H9 (cell line): Measurements from ENCODE around the gene PBX1. TPM values are rescaled to one million over a fixed set of nuclear protein-coding genes. Genes with fewer than 3 reads are reported as not detected.

Source experiments
- DNase-seq: peaks from one replicate; pipeline ENCODE4 v3.0.0-alpha.2; 2017
- H2AFZ ChIP-seq: one replicate; pipeline ENCODE4 v1.6.1; 2013; ENCODE audit warnings: mild to moderate bottlenecking, low read length, control low read depth, moderate library complexity
- H2AK5ac ChIP-seq: 2 replicates; pipeline ENCODE4 v1.6.1; 2013; ENCODE audit warnings: low read length, control low read depth, mixed read lengths; ENCODE audit not compliant: insufficient read length
- H2BK120ac ChIP-seq: one replicate; pipeline ENCODE4 v1.6.1; 2013; ENCODE audit warnings: low read depth, mild to moderate bottlenecking, low read length, control low read depth, inconsistent platforms; ENCODE audit not compliant: poor library complexity, severe bottlenecking
- H2BK12ac ChIP-seq: 2 replicates; pipeline ENCODE4 v1.6.1; 2013; ENCODE audit warnings: low read length, control low read depth, mixed read lengths, low read depth; ENCODE audit not compliant: insufficient read length
- H2BK15ac ChIP-seq: 2 replicates; pipeline ENCODE4 v1.6.1; 2013; ENCODE audit warnings: low read depth, low read length, control low read depth
- H2BK20ac ChIP-seq: one replicate; pipeline ENCODE4 v1.6.1; 2013; ENCODE audit warnings: low read depth, mild to moderate bottlenecking, low read length, control low read depth, inconsistent platforms; ENCODE audit not compliant: poor library complexity, severe bottlenecking
- H2BK5ac ChIP-seq: 2 replicates; pipeline ENCODE4 v1.6.1; 2013; ENCODE audit warnings: low read length, control low read depth, mixed read lengths; ENCODE audit not compliant: insufficient read length
- H3K14ac ChIP-seq: 2 replicates; pipeline ENCODE4 v1.6.1; 2013; ENCODE audit warnings: low read length, control low read depth; ENCODE audit not compliant: insufficient read depth
- H3K18ac ChIP-seq: 2 replicates; pipeline ENCODE4 v1.6.1; 2013; ENCODE audit warnings: low read depth, mild to moderate bottlenecking, mixed read lengths, low read length, control low read depth; ENCODE audit not compliant: insufficient read length
- H3K23ac ChIP-seq: 2 replicates; pipeline ENCODE4 v1.6.1; 2013; ENCODE audit warnings: low read length, control low read depth, mixed read lengths, low read depth; ENCODE audit not compliant: insufficient read length
- H3K23me2 ChIP-seq: 2 replicates; pipeline ENCODE4 v1.6.1; 2013; ENCODE audit warnings: low read depth, mild to moderate bottlenecking, mixed read lengths, low read length, control low read depth; ENCODE audit not compliant: insufficient read length, poor library complexity, severe bottlenecking
- H3K27ac ChIP-seq: 2 replicates; pipeline ENCODE4 v1.5.1; 2013; ENCODE audit warnings: low read length, control low read depth, mixed read lengths, low read depth; ENCODE audit not compliant: insufficient read length
- H3K27me3 ChIP-seq: 2 replicates; pipeline ENCODE4 v1.6.1; 2013; ENCODE audit warnings: low read length, control low read depth, inconsistent platforms; ENCODE audit not compliant: insufficient read depth
- H3K4ac ChIP-seq: 2 replicates; pipeline ENCODE4 v1.6.1; 2013; ENCODE audit warnings: low read depth, mild to moderate bottlenecking, control low read depth, inconsistent platforms, low read length, moderate library complexity
- H3K4me1 ChIP-seq: 2 replicates; pipeline ENCODE4 v1.6.1; 2013; ENCODE audit warnings: low read length, control low read depth, inconsistent platforms; ENCODE audit not compliant: insufficient read depth
- H3K4me2 ChIP-seq: 2 replicates; pipeline ENCODE4 v1.6.1; 2013; ENCODE audit warnings: low read length, control low read depth, mixed read lengths; ENCODE audit not compliant: insufficient read length, insufficient read depth
- H3K56ac ChIP-seq: 2 replicates; pipeline ENCODE4 v1.6.1; 2013; ENCODE audit warnings: low read depth, mild to moderate bottlenecking, mixed read lengths, low read length, control low read depth; ENCODE audit not compliant: insufficient read length
- H3K79me1 ChIP-seq: 2 replicates; pipeline ENCODE4 v1.6.1; 2013; ENCODE audit warnings: low read depth, mild to moderate bottlenecking, moderate library complexity, low read length, control low read depth, inconsistent platforms; ENCODE audit not compliant: insufficient read depth, poor library complexity, severe bottlenecking
- H3K79me2 ChIP-seq: 2 replicates; pipeline ENCODE4 v1.6.1; 2013; ENCODE audit warnings: low read length, control low read depth, inconsistent platforms; ENCODE audit not compliant: insufficient read depth
- H3K9ac ChIP-seq: 2 replicates; pipeline ENCODE4 v1.6.1; 2013; ENCODE audit warnings: low read length, control low read depth, mixed read lengths; ENCODE audit not compliant: insufficient read length; ENCODE audit errors: extremely low read depth
- H3K9me3 ChIP-seq: one replicate; pipeline ENCODE4 v1.6.1; 2013; ENCODE audit warnings: low read depth, low read length, inconsistent platforms; ENCODE audit not compliant: control insufficient read depth
- H3T11ph ChIP-seq: one replicate; pipeline ENCODE4 v1.6.1; 2013; ENCODE audit warnings: mild to moderate bottlenecking, low read length, control low read depth, inconsistent platforms
- H4K20me1 ChIP-seq: one replicate; pipeline ENCODE4 v1.6.1; 2013; ENCODE audit not compliant: control insufficient read depth, insufficient read length, insufficient read depth
- H4K5ac ChIP-seq: 2 replicates; pipeline ENCODE4 v1.6.1; 2013; ENCODE audit warnings: low read depth, mild to moderate bottlenecking, mixed read lengths, low read length, control low read depth; ENCODE audit not compliant: insufficient read length
- H4K8ac ChIP-seq: replicated peaks from 2 replicates; pipeline ENCODE4 v1.6.1; 2013; ENCODE audit warnings: low read length, control low read depth, mixed read lengths, low read depth; ENCODE audit not compliant: insufficient read length
- H4K91ac ChIP-seq: 2 replicates; pipeline ENCODE4 v1.6.1; 2013; ENCODE audit warnings: low read depth, mild to moderate bottlenecking, moderate library complexity, mixed read lengths, low read length, control low read depth; ENCODE audit not compliant: insufficient read length
- H3K27ac Mint-ChIP-seq, 3 experiments: 2 replicates in 2 of 3; 3 replicates in 1 of 3; pipeline ENCODE4 v1.8.0; 2020 to 2021; ENCODE audit warnings: mixed read lengths in 3 of 3, mild to moderate bottlenecking in 1 of 3, moderate library complexity in 1 of 3
- H3K27me3 Mint-ChIP-seq: 2 replicates; pipeline ENCODE4 v1.8.0; 2021; ENCODE audit warnings: low read depth, mild to moderate bottlenecking, moderate library complexity, mixed read lengths
- H3K36me3 Mint-ChIP-seq, 3 experiments: 2 replicates in 2 of 3; 3 replicates in 1 of 3; pipeline ENCODE4 v1.8.0; 2020 to 2021; ENCODE audit warnings: low read depth in 3 of 3, mixed read lengths in 3 of 3; ENCODE audit not compliant: insufficient read depth in 1 of 3
- H3K4me1 Mint-ChIP-seq, 2 experiments: 2 replicates each; pipeline ENCODE4 v1.8.0; 2020; ENCODE audit warnings: mixed read lengths in 2 of 2
- H3K4me3 Mint-ChIP-seq, 2 experiments: 2 replicates in 1 of 2; 3 replicates in 1 of 2; pipeline ENCODE4 v1.8.0; 2020 to 2021; ENCODE audit warnings: mild to moderate bottlenecking in 2 of 2, mixed read lengths in 2 of 2, moderate library complexity in 1 of 2
- H3K9me3 Mint-ChIP-seq, 2 experiments: 2 replicates in 1 of 2; 3 replicates in 1 of 2; pipeline ENCODE4 v1.8.0; 2020; ENCODE audit warnings: mild to moderate bottlenecking in 2 of 2, mixed read lengths in 2 of 2, moderate library complexity in 1 of 2
- CTCF ChIP-seq: fragments of 200-600 bp; sonication (generic); conservative IDR thresholded peaks from 3 replicates; pipeline ENCODE4 v1.8.0; 2021; ENCODE audit warnings: antibody characterized with exemption, mild to moderate bottlenecking
- WGBS: extraction: QIAGEN DNeasy Blood & Tissue Kit; methylation state at CpG from one replicate; pipeline ENCODE4 v1.1.7; 2013; ENCODE audit warnings: missing lambda C conversion rate, low lambda C conversion rate, mixed read lengths; ENCODE audit not compliant: insufficient read length; ENCODE audit errors: extremely low coverage; 5-methylcytosine and 5-hydroxymethylcytosine counted together
- total RNA-seq: library from RNA; stranded (reverse); gene quantifications from 2 replicates; pipeline ENCODE4 v1.2.1, GENCODE V29; 2021

PBX1 gene
- total RNA-seq, 1 experiment from 2014 or later: 142 TPM

DNA sequence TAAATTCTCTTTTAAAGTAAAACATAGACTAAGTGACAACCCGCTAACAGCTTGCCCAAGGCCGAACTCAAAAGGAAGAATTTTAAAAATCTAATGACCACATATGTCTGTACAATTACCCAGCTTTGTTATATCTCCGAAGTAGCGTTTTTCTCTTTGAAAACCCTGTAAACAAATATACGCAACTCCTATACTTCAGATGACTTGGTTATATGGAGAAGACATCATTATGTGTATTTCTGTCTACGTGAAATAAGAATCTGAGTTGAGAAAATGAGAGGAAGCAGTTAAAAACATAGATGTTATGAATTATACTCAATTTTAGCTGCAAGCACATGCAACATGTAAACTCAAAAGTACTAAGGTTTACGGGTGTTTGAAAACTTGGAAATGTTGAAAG lies 2.0 kb downstream of the PBX1 start:
- Histone ChIP-seq H3K23me2 (peaks cover 2% of the 10 kb centered on the region), H3K23ac (no peak overlapping the region), H4K91ac (no peak overlapping the region), H3K27me3 (no peaks in the 10 kb centered on the region), H4K5ac (no peak overlapping the region), H2BK20ac (no peak overlapping the region), H3K4ac (no peak overlapping the region), H4K20me1 (no peaks in the 10 kb centered on the region), H2BK120ac (no peak overlapping the region), H2BK12ac (no peak overlapping the region), H4K8ac (no peak overlapping the region), H3K79me1 (no peaks in the 10 kb centered on the region), H2AK5ac (no peak overlapping the region), H3K4me1 (peaks cover 3% of the 10 kb centered on the region; the same call in 1 of the 2 replicates), H3K9ac (peak overlapping the region; percentile 53), H3K27ac (no peak overlapping the region), H3K56ac (no peak overlapping the region), H3K79me2 (peaks cover 26% of the 10 kb centered on the region), H3K14ac (no peak overlapping the region), H2AFZ (no peak overlapping the region), H2BK15ac (no peak overlapping the region), H2BK5ac (no peak overlapping the region), H3K18ac (no peak overlapping the region), H3T11ph (no peak overlapping the region), H3K9me3 (no peaks in the 10 kb centered on the region), H3K4me2 (peak overlapping the region; percentile 59)
- WGBS: no CpG with 5 or more reads among the region's 7 CpGs
- DNase-seq: no peak
- TF ChIP-seq CTCF: no peak
- no peaks in the 10 kb centered on the region for H3K27me3 Mint-ChIP-seq
- H3K4me3 Mint-ChIP-seq: peak overlapping the region; percentile 98 to 99
- H3K27ac Mint-ChIP-seq: peak overlapping the region; percentile 64 to 99 (median 98); a peak in 4 of 7 replicates
- H3K36me3 Mint-ChIP-seq: peaks cover 0 to 13% (median 9%) of the 10 kb centered on the region in 3 experiments; a peak in 3 of 7 replicates
- H3K9me3 Mint-ChIP-seq: no peaks in the 10 kb centered on the region
- peaks cover 55 to 56% of the 10 kb centered on the region in 2 experiments for H3K4me1 Mint-ChIP-seq
